ENCODE data around the gene CNPY1.

DNA sequence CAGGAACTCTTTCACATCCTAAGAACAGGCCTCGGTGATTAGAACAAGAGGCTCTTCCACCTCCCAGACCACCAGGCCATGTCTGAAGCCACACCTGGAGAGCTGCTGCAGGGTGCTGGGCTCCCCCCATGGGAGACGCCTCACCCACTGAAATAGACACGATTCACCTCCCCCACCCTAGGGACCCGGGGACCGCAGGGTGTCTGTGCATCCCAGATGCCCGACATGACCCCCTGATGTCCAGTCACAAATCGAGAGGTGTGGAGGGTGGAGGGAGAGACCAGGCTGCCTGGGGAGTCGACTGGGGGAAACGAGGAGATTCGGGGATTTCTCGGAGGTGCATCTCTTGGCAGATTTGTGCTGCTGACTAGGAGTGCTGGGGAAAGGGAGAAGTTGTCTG is 31.0 kb downstream of the CNPY1 start:
- TF ChIP-seq, protein P1, sequence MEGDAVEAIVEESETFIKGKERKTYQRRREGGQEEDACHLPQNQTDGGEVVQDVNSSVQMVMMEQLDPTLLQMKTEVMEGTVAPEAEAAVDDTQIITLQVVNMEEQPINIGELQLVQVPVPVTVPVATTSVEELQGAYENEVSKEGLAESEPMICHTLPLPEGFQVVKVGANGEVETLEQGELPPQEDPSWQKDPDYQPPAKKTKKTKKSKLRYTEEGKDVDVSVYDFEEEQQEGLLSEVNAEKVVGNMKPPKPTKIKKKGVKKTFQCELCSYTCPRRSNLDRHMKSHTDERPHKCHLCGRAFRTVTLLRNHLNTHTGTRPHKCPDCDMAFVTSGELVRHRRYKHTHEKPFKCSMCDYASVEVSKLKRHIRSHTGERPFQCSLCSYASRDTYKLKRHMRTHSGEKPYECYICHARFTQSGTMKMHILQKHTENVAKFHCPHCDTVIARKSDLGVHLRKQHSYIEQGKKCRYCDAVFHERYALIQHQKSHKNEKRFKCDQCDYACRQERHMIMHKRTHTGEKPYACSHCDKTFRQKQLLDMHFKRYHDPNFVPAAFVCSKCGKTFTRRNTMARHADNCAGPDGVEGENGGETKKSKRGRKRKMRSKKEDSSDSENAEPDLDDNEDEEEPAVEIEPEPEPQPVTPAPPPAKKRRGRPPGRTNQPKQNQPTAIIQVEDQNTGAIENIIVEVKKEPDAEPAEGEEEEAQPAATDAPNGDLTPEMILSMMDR (IDR thresholded peaks at IDR 0.05): no peak
- TF ChIP-seq POLR2A (IDR thresholded peaks at IDR 0.05) (no peak), POLR2AphosphoS5 (IDR thresholded peaks at IDR 0.05; ENCODE audit: insufficient read depth in 1 of 2, low read depth in 1 of 2) (no peak)

All from vagina (tissue), 2 donors.